WTC11 (cell line): Measurements from ENCODE around the gene OBSL1. TPM values are rescaled to one million over a fixed set of nuclear protein-coding genes. Genes with fewer than 3 reads are reported as not detected.

Source experiments
- ATAC-seq: fragments of 200-7000 bp; cut with Tn5 transposase; 2 replicates; pipeline ENCODE4 v1.10.0; 2021; ENCODE audit warnings: mild to moderate bottlenecking, moderate library complexity
- CTCF ChIA-PET: fragments of 300-600 bp; sonication (Branson Sonifier 250); formaldehyde crosslinking; loops from one replicate; lab custom pipeline; 2021; ENCODE audit warnings: antibody characterized with exemption; lab: Charles Lee
- POLR2A ChIA-PET: fragments of 350-600 bp; sonication (Branson Sonifier 250); formaldehyde crosslinking; loops from one replicate; lab custom pipeline; 2021; ENCODE audit warnings: antibody characterized with exemption; lab: Charles Lee
- DNase-seq: peaks from one replicate; pipeline ENCODE4 v3.0.0; 2021; ENCODE audit warnings: low spot score
- H3K27ac Mint-ChIP-seq: 2 replicates; pipeline ENCODE4 v1.8.0; 2021; ENCODE audit warnings: mixed read lengths
- H3K27me3 Mint-ChIP-seq: 2 replicates; pipeline ENCODE4 v1.8.0; 2021; ENCODE audit warnings: low read depth, mild to moderate bottlenecking, moderate library complexity, mixed read lengths
- H3K36me3 Mint-ChIP-seq: 2 replicates; pipeline ENCODE4 v1.8.0; 2021; ENCODE audit warnings: mixed read lengths
- H3K4me1 Mint-ChIP-seq: 2 replicates; pipeline ENCODE4 v1.8.0; 2022; ENCODE audit warnings: mixed read lengths
- H3K4me3 Mint-ChIP-seq: 2 replicates; pipeline ENCODE4 v1.8.0; 2021; ENCODE audit warnings: mild to moderate bottlenecking, moderate library complexity, mixed read lengths
- H3K9me3 Mint-ChIP-seq: 2 replicates; pipeline ENCODE4 v1.8.0; 2021; ENCODE audit warnings: mixed read lengths
- CREB1 ChIP-seq: sonication (generic); formaldehyde crosslinking; IDR thresholded peaks from 2 replicates; pipeline ENCODE4 v1.8.0; 2023; ENCODE audit warnings: mild to moderate bottlenecking, missing genetic modification reagents
- ESRRA ChIP-seq: sonication (generic); formaldehyde crosslinking; IDR thresholded peaks from 2 replicates; pipeline ENCODE4 v1.8.1; 2022; ENCODE audit warnings: mild to moderate bottlenecking, missing genetic modification reagents, borderline replicate concordance
- HMGA2 ChIP-seq: fragments of 250-450 bp; sonication (Bioruptor Pico); IDR thresholded peaks from 2 replicates; pipeline ENCODE4 v1.4.0; 2021; ENCODE audit warnings: mild to moderate bottlenecking, moderate library complexity
- IRF2 ChIP-seq: sonication (generic); formaldehyde crosslinking; IDR thresholded peaks from 2 replicates; pipeline ENCODE4 v1.8.0; 2022; ENCODE audit warnings: low read depth, missing genetic modification reagents, borderline replicate concordance
- NFE2L1 ChIP-seq: sonication (generic); formaldehyde crosslinking; IDR thresholded peaks from 2 replicates; pipeline ENCODE4 v1.8.1; 2023; ENCODE audit warnings: missing genetic modification reagents
- NFYB ChIP-seq: sonication (generic); formaldehyde crosslinking; conservative IDR thresholded peaks from 2 replicates; pipeline ENCODE4 v1.8.0; 2022; ENCODE audit warnings: low read depth, missing genetic modification reagents
- RORB ChIP-seq: fragments of 250-450 bp; sonication (Bioruptor Pico); IDR thresholded peaks from 2 replicates; pipeline ENCODE4 v1.9.0; 2021; ENCODE audit warnings: mild to moderate bottlenecking
- ZNF232 ChIP-seq: sonication (generic); formaldehyde crosslinking; IDR thresholded peaks from 2 replicates; pipeline ENCODE4 v1.8.0; 2022; ENCODE audit warnings: mild to moderate bottlenecking, missing genetic modification reagents
- ZNF671 ChIP-seq: fragments of 250-450 bp; sonication (Bioruptor Pico); IDR thresholded peaks from 2 replicates; pipeline ENCODE4 v1.8.0; 2021; ENCODE audit warnings: mild to moderate bottlenecking
- total RNA-seq: library from RNA; stranded (reverse); gene quantifications from 3 replicates; pipeline ENCODE4 v1.2.3, GENCODE V29; 2021
- TF ChIP-seq, protein P1 (sequence below): sonication (generic); formaldehyde crosslinking; IDR thresholded peaks from 2 replicates; pipeline ENCODE4 v1.8.0; 2022; ENCODE audit warnings: missing genetic modification reagents
- TF ChIP-seq, protein P2 (sequence below): fragments of 200-600 bp; IDR thresholded peaks from 2 replicates; pipeline ENCODE4 v1.8.0; 2022; ENCODE audit warnings: antibody characterized with exemption
- TF ChIP-seq, protein P3 (sequence below): sonication (generic); formaldehyde crosslinking; conservative IDR thresholded peaks from 2 replicates; pipeline ENCODE4 v1.8.1; 2022; ENCODE audit warnings: mild to moderate bottlenecking, missing genetic modification reagents
- TF ChIP-seq, protein P4 (sequence below): sonication (generic); formaldehyde crosslinking; conservative IDR thresholded peaks from 2 replicates; pipeline ENCODE4 v1.8.1; 2023; ENCODE audit warnings: mild to moderate bottlenecking, low read depth, missing genetic modification reagents, moderate library complexity

The OBSL1 gene
- total RNA-seq, 1 experiment from 2014 or later, result 159 TPM

DNA sequence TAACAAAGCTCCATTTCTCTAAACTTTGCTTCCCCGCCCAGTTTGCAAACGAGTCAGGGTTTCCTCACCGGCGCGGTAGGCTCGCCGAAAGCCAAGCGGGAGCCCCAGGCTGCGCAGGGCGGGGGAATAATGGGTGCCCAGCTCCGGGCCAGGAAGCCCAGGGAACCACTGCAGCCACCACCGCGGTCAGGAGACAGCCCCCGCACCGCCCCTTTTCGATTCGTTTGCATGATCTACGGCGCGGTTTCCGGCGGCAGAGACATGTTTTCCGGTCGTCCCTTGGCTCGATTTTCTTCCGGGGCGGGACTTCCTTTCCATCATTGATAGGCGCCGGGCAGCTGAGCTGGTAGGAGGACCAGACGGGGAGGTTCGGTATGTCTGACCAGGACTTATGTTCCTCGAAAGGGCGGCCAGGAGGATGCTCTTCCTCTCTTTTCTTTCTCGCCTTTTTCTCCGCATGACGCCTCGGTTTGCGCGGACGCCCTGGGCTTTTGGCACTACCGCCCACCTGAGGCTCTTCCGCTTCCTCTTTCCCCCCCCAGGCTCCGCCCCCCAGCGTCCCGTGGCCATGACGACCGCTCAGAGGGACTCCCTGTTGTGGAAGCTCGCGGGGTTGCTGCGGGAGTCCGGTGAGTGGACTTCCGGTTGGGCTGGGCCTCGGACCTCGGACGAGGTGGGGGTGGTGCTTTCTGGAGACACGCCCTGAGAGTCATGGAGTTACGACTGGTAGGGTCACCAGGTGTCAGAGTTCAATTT lies 26.4 kb upstream of the OBSL1 start, which contains the start of gene STK11IP (continued):
- TF ChIP-seq, protein P1, sequence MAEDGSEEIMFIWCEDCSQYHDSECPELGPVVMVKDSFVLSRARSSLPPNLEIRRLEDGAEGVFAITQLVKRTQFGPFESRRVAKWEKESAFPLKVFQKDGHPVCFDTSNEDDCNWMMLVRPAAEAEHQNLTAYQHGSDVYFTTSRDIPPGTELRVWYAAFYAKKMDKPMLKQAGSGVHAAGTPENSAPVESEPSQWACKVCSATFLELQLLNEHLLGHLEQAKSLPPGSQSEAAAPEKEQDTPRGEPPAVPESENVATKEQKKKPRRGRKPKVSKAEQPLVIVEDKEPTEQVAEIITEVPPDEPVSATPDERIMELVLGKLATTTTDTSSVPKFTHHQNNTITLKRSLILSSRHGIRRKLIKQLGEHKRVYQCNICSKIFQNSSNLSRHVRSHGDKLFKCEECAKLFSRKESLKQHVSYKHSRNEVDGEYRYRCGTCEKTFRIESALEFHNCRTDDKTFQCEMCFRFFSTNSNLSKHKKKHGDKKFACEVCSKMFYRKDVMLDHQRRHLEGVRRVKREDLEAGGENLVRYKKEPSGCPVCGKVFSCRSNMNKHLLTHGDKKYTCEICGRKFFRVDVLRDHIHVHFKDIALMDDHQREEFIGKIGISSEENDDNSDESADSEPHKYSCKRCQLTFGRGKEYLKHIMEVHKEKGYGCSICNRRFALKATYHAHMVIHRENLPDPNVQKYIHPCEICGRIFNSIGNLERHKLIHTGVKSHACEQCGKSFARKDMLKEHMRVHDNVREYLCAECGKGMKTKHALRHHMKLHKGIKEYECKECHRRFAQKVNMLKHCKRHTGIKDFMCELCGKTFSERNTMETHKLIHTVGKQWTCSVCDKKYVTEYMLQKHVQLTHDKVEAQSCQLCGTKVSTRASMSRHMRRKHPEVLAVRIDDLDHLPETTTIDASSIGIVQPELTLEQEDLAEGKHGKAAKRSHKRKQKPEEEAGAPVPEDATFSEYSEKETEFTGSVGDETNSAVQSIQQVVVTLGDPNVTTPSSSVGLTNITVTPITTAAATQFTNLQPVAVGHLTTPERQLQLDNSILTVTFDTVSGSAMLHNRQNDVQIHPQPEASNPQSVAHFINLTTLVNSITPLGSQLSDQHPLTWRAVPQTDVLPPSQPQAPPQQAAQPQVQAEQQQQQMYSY (CRISPR knock-in tag), result peak; percentile 80

DNA sequence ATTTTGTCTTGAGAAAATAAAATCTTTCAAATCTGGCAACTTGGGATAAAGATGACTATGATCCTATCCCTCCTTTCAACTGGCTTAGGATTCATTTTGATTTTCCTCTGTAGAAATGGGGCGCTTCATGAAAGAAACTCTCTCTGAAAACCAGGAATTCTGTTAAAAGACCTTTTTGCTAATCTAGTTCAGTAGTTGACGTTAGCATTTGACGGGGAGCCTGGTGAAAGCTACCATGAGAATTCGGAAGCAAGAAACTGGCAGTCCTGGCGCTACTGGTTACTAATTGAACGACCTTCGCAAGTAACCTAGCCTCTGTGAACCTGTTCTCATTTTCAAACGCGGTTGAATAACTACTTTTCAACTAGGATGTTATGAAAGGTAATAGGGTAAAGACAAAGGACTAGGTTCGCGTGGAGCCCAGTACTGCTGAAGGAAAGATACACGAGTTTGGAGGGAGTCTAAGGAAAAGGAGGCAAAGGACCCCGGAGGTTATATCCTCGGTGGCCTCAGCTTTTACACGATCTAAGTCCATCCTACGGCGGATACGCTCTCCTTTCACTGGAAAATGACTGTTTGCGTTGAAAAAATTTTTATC lies 25.7 kb upstream of the OBSL1 start:
- Mint-ChIP-seq H3K27ac (peak overlapping the region; percentile 99), H3K4me3 (peak overlapping the region; percentile 97), H3K36me3 (peaks cover 2% of the 10 kb centered on the region; the same call in 1 of the 2 replicates), H3K9me3 (no peaks in the 10 kb centered on the region), H3K27me3 (no peaks in the 10 kb centered on the region), H3K4me1 (peaks cover 36% of the 10 kb centered on the region)
- DNase-seq (no peak), ATAC-seq (no peak)
- no peak for TF ChIP-seq CREB1
- TF ChIP-seq IRF2 (CRISPR knock-in tag), result no peak
- TF ChIP-seq NFYB (CRISPR knock-in tag), result no peak
- TF ChIP-seq HMGA2, result no peak
- CTCF ChIA-PET, result interaction anchor here (1.1 to 5.6 kb wide), 15 partner anchors 13 to 493 kb away, joined by 3 to 53 read pairs (median 4); partner anchors contain the start of genes CHPF, GMPPA, INHA and OBSL1
- POLR2A ChIA-PET, result interaction anchor here (0.8 to 3.6 kb wide), 7 partner anchors 20 to 53 kb away, joined by 3 to 24 read pairs (median 14); partner anchors contain the start of genes CHPF, INHA, OBSL1 and TMEM198

DNA sequence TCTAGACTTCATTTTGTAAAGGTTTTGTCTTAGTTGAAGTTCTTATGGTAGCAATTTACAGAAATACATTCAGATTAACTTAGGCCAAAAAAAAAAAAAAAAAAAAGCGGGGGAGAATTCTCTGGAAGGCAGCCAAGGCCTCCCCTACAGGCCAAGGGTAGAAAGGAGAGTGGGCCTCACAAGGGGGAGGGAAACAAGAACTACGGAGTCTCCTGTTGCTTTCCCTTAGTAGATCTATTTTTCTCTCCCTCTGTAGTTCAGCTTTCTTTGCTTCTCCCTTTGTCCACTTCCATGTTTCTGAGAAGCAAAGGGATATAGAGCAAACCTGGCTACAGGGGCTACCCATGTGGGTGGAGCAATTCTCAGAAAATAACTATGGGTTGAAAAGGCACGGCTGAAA lies 23.9 kb upstream of the OBSL1 start:
- Mint-ChIP-seq H3K4me1 (peaks cover 36% of the 10 kb centered on the region), H3K27me3 (peaks cover under 1% of the 10 kb centered on the region; the same call in 1 of the 2 replicates), H3K4me3 (0 out of 2 replicates have a peak overlapping the region, but pooled peaks have one; percentile 10), H3K9me3 (no peaks in the 10 kb centered on the region), H3K36me3 (no peaks in the 10 kb centered on the region), H3K27ac (peak overlapping the region; percentile 90)
- ChIA-PET POLR2A (interaction anchor here (0.7 to 3.6 kb wide), 3 partner anchors 24 to 1790 kb away, joined by 4 to 24 read pairs (median 8); partner anchors contain the start of genes INHA and OBSL1), CTCF (interaction anchor here (0.6 to 5.6 kb wide), 11 partner anchors 18 to 254 kb away, joined by 3 to 53 read pairs (median 4); partner anchors contain the start of genes INHA and OBSL1)
- ATAC-seq (no peak), DNase-seq (no peak)
- TF ChIP-seq ESRRA (no peak), NFE2L1 (CRISPR knock-in tag) (no peak), ZNF232 (CRISPR knock-in tag) (no peak), ZNF671 (CRISPR knock-in tag) (no peak), RORB (no peak)
- TF ChIP-seq, protein P2, sequence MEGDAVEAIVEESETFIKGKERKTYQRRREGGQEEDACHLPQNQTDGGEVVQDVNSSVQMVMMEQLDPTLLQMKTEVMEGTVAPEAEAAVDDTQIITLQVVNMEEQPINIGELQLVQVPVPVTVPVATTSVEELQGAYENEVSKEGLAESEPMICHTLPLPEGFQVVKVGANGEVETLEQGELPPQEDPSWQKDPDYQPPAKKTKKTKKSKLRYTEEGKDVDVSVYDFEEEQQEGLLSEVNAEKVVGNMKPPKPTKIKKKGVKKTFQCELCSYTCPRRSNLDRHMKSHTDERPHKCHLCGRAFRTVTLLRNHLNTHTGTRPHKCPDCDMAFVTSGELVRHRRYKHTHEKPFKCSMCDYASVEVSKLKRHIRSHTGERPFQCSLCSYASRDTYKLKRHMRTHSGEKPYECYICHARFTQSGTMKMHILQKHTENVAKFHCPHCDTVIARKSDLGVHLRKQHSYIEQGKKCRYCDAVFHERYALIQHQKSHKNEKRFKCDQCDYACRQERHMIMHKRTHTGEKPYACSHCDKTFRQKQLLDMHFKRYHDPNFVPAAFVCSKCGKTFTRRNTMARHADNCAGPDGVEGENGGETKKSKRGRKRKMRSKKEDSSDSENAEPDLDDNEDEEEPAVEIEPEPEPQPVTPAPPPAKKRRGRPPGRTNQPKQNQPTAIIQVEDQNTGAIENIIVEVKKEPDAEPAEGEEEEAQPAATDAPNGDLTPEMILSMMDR, result no peak
- TF ChIP-seq, protein P3, sequence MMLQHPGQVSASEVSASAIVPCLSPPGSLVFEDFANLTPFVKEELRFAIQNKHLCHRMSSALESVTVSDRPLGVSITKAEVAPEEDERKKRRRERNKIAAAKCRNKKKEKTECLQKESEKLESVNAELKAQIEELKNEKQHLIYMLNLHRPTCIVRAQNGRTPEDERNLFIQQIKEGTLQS (CRISPR knock-in tag), result no peak
- TF ChIP-seq, protein P4, sequence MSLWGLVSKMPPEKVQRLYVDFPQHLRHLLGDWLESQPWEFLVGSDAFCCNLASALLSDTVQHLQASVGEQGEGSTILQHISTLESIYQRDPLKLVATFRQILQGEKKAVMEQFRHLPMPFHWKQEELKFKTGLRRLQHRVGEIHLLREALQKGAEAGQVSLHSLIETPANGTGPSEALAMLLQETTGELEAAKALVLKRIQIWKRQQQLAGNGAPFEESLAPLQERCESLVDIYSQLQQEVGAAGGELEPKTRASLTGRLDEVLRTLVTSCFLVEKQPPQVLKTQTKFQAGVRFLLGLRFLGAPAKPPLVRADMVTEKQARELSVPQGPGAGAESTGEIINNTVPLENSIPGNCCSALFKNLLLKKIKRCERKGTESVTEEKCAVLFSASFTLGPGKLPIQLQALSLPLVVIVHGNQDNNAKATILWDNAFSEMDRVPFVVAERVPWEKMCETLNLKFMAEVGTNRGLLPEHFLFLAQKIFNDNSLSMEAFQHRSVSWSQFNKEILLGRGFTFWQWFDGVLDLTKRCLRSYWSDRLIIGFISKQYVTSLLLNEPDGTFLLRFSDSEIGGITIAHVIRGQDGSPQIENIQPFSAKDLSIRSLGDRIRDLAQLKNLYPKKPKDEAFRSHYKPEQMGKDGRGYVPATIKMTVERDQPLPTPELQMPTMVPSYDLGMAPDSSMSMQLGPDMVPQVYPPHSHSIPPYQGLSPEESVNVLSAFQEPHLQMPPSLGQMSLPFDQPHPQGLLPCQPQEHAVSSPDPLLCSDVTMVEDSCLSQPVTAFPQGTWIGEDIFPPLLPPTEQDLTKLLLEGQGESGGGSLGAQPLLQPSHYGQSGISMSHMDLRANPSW (CRISPR knock-in tag), result no peak
